GM10266 (cell line): Measurements from ENCODE around the gene WWOX.

ENCODE experiments used
- DNase-seq: peaks from one replicate; pipeline ENCODE4 v3.0.0; 2012; ENCODE audit errors: extremely low spot score
- CTCF ChIP-seq: IDR thresholded peaks from 2 replicates; pipeline ENCODE4 v1.5.1; 2012; ENCODE audit warnings: mild to moderate bottlenecking, low read depth; ENCODE audit not compliant: control insufficient read depth, insufficient read depth; ENCODE audit errors: missing control alignments

WWOX gene

DNA sequence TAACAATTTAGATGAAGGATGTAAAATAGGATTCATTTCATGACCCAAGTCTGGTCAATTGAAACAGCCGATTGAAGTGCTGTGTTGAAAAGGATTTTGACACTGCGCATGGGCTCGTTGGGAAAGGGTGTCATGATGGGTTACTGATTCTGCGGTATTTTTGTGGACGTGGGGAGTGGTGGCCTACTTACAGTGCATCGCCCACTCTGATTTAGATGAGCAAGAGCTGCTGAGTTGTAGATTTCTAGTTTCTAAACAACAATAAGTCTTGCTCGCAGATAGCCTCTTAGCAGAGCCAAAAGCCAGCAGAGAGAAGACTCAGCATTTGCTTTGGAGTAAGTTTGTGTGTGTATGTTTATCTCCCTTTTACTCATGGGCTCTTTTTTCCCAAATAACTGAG is 770.0 kb downstream of the WWOX start:
- DNase-seq = no peak
- TF ChIP-seq CTCF = no peak

DNA sequence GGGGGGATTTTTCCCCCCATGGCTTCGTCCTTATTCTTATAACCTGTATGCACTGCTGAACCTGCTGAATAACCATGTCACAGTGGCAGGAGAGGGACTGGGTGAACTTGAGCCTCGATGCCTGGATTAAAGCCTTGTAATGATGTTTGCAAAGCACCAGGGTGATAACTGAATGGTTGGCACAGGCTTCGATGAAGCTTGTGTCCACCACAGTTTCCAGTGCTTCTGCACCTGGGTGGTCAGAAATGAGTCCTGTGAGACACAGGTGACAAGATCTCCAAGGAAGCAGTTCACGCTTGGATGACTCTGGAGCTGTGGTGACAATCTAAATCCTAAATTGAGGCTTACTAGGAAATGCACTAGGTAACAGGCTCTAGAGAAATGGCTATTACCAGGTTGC is 771.8 kb downstream of the WWOX start:
- TF ChIP-seq CTCF = no peak
- no peak for DNase-seq

DNA sequence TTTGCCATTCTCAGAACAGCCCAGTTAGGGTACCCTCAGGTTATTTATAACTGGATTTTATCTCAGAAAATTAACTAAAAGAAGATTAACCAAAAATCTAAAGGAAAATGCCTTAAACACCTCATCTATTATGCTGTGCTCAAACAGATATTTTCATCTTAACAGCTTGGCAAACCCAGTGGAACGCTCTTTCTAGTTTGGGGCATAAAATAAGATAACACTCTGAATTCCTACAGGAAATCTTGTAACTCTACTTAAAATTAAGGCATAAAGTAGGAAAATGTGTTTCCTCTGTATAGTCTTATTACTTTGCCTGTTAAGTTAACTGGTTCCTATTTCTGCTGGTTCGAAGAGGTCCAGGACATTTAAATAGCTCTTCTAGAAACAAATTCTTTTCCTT is 777.2 kb downstream of the WWOX start:
- DNase-seq = no peak
- no peak for TF ChIP-seq CTCF

GRCh38 chr16:78877114-78877655 is 777.7 kb downstream of the WWOX start:
- no peak for TF ChIP-seq CTCF
- DNase-seq = no peak

DNA sequence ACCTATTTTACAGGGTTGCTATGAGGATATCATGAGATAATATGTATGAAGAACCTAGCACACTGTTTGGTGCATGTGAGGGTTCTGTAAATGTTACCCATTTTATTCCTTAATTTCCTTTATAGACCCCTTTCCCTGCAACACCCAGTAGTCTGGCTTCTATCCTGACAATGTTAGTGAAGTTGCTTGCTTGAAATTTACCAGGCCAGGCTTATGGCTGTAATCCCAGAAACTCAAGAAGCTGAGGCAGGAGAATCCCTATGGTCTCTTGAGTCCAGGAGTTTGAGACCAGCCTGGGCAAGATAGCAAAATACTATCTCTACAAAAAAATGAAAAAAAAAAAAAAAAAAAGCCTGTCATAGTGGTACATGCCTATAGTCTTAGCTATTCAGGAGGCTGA is 779.1 kb downstream of the WWOX start:
- TF ChIP-seq CTCF = no peak
- DNase-seq = no peak

DNA sequence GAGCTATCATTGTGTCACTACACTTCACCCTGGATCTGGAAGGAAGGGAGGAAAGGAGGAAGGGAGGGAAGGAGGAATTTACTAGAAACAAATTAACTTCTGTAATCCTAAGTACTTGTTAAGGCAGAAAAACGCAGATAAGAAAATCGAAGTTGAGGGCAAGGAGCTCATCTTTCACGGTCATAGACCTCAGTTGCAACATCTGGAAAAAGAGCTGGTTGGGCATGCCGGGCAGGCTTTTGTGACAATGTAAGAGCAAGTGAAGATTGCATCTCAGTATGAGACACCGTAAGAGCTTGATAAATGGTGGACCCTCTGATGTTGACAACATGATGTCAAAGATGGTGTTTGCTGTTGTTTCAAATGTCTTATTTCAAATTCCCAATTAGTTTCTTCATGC is 779.6 kb downstream of the WWOX start:
- TF ChIP-seq CTCF = no peak
- DNase-seq = no peak

DNA sequence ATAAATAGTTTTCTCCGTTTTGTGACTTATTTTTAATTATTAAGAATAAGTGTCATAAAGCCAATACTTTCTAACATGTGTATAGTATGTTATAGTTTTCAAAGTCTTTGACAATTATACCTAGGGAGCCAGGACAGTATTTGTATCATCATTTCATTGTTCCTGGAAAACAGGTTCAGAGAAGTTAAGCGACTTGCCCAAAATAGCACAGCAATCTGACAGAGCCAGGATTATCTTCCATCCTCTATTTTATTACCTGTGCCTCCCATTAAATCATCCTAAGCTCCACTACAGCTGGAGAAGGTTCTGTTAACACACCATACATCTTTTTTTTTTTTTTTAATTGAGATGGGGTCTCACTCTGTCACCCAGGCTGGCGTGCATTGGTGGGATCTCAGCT is 782.7 kb downstream of the WWOX start:
- no peak for TF ChIP-seq CTCF
- DNase-seq = no peak
